ENCODE data around the gene STK10. TPM values are rescaled to one million over a fixed set of nuclear protein-coding genes. Genes with fewer than 3 reads are reported as not detected.

STK10 gene
- total RNA-seq, 1 experiment from 2014 or later: 22.9 TPM

- H3K27ac ChIP-seq (ENCODE audit: low read depth, low read length): no peak overlapping the region
- TF ChIP-seq POLR2AphosphoS5 (IDR thresholded peaks at IDR 0.05; ENCODE audit: low read depth, low read length): no peak
- TF ChIP-seq MAX (IDR thresholded peaks at IDR 0.05): no peak
- TF ChIP-seq TCF7L2 (IDR thresholded peaks at IDR 0.05; ENCODE audit: borderline replicate concordance, extremely low read depth, insufficient read depth, insufficient read length): no peak
- no peak for TF ChIP-seq SP1 (IDR thresholded peaks at IDR 0.05; ENCODE audit: low read depth)
- no peak for TF ChIP-seq CTCF (IDR thresholded peaks at IDR 0.05 in 2 of 3, conservative IDR thresholded peaks at IDR 0.05 in 1 of 3; ENCODE audit: borderline replicate concordance in 1 of 3, insufficient read depth in 1 of 3, low read depth in 2 of 3, low read length in 2 of 3)
- TF ChIP-seq ATF3 (IDR thresholded peaks at IDR 0.05): no peak
- TF ChIP-seq ZBTB33 (IDR thresholded peaks at IDR 0.05; ENCODE audit: extremely low read depth, insufficient replicate concordance, low read length): no peak
- no peak for TF ChIP-seq RAD21 (IDR thresholded peaks at IDR 0.05; ENCODE audit: low read depth)
- no peak for TF ChIP-seq YY1 (IDR thresholded peaks at IDR 0.05; ENCODE audit: extremely low read depth, insufficient replicate concordance, low read depth, low read length)
- TF ChIP-seq POLR2A (IDR thresholded peaks at IDR 0.05; ENCODE audit: borderline replicate concordance, extremely low read depth, insufficient read depth, insufficient read length): no peak
- no peak for TF ChIP-seq CBX3 (IDR thresholded peaks at IDR 0.05; ENCODE audit: low read depth)
- no peak for TF ChIP-seq ELF1 (IDR thresholded peaks at IDR 0.05; ENCODE audit: borderline replicate concordance, low read depth)
- TF ChIP-seq EGR1 (IDR thresholded peaks at IDR 0.05; ENCODE audit: low read depth): no peak
- TF ChIP-seq CEBPB (IDR thresholded peaks at IDR 0.05; ENCODE audit: low read depth): no peak
- no peak for TF ChIP-seq REST (IDR thresholded peaks at IDR 0.05; ENCODE audit: low read depth)
- TF ChIP-seq JUND (IDR thresholded peaks at IDR 0.05): no peak
- TF ChIP-seq ZFX (IDR thresholded peaks at IDR 0.05): no peak
- TF ChIP-seq EZH2phosphoT487 (IDR thresholded peaks at IDR 0.05; ENCODE audit: borderline replicate concordance): no peak
- DNase-seq (ENCODE audit: low read depth, low spot score) (no peak), ATAC-seq (no peak)
- H3K4me3 ChIP-seq (replicated peaks in 1 of 2; ENCODE audit: low read depth in 1 of 2, low read length in 2 of 2): no peak overlapping the region
- no peaks in the 10 kb centered on the region for H3K27me3 ChIP-seq (ENCODE audit: insufficient read depth, low read length)
- no TSS peak for BruUV-seq (replicated peaks)
- RAD21 ChIA-PET (ENCODE audit: low non-redundant PET in 1 of 2, low total read pairs in 2 of 2, uncharacterized antibody in 2 of 2, unreplicated experiment in 2 of 2): no interaction called here
- H3K9me2 ChIP-seq (ENCODE audit: insufficient read depth): no peaks in the 10 kb centered on the region
- H3K4me1 ChIP-seq (ENCODE audit: control insufficient read depth in 1 of 2, insufficient read depth in 2 of 2, low read length in 2 of 2): no peaks in the 10 kb centered on the region
- CTCF ChIA-PET: no interaction called here
- H3K9me3 ChIP-seq (ENCODE audit: control insufficient read depth in 1 of 2, insufficient read depth in 1 of 2, low read depth in 1 of 2, low read length in 2 of 2): no peaks in the 10 kb centered on the region
- POLR2A ChIA-PET: no interaction called here
- H2AFZ ChIP-seq (ENCODE audit: low read depth, low read length, poor library complexity, severe bottlenecking): no peak overlapping the region
- no peaks in the 10 kb centered on the region for H4K20me1 ChIP-seq (ENCODE audit: insufficient read depth)
- intact Hi-C loops (cut with micrococcal nuclease): no loop called here
- H3K79me2 ChIP-seq (ENCODE audit: insufficient read depth, low read length): no peaks in the 10 kb centered on the region
- H3K4me2 ChIP-seq (ENCODE audit: low read length): no peak overlapping the region
- no peaks in the 10 kb centered on the region for H3K36me3 ChIP-seq (ENCODE audit: control insufficient read depth in 1 of 2, insufficient read depth in 2 of 2, low read length in 2 of 2)
- H3K9ac ChIP-seq (ENCODE audit: low read length): no peak overlapping the region
Measured at GRCh38 chr5:172144931-172145869, 42.8 kb downstream of the STK10 start.
